ENCODE data around the gene BTNL3. TPM values are rescaled to one million over a fixed set of nuclear protein-coding genes. Genes with fewer than 3 reads are reported as not detected.

BTNL3 gene, protein sequence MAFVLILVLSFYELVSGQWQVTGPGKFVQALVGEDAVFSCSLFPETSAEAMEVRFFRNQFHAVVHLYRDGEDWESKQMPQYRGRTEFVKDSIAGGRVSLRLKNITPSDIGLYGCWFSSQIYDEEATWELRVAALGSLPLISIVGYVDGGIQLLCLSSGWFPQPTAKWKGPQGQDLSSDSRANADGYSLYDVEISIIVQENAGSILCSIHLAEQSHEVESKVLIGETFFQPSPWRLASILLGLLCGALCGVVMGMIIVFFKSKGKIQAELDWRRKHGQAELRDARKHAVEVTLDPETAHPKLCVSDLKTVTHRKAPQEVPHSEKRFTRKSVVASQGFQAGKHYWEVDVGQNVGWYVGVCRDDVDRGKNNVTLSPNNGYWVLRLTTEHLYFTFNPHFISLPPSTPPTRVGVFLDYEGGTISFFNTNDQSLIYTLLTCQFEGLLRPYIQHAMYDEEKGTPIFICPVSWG
- total RNA-seq, result not detected

- Mint-ChIP-seq H3K27ac (no peak within 1 kb of the TSS), H3K4me3 (no peak within 1 kb of the TSS), H3K36me3 (ENCODE audit: low read depth) (no peaks in the 10 kb centered on the region), H3K4me1 (no peaks in the 10 kb centered on the region), H3K9me3 (no peaks in the 10 kb centered on the region), H3K27me3 (peaks cover 22% of the 10 kb centered on the region)
- no peak for DNase-seq
- POLR2A ChIA-PET, result no interaction called here
- CTCF ChIA-PET, result no interaction called here
Observed at GRCh38 chr5:180988592-180988991, at the start of gene BTNL3. Gene BTNL3, plus strand, starts transcription at chr5:180988846. Its CDS starts 183 bp downstream, at chr5:180989029.

DNA sequence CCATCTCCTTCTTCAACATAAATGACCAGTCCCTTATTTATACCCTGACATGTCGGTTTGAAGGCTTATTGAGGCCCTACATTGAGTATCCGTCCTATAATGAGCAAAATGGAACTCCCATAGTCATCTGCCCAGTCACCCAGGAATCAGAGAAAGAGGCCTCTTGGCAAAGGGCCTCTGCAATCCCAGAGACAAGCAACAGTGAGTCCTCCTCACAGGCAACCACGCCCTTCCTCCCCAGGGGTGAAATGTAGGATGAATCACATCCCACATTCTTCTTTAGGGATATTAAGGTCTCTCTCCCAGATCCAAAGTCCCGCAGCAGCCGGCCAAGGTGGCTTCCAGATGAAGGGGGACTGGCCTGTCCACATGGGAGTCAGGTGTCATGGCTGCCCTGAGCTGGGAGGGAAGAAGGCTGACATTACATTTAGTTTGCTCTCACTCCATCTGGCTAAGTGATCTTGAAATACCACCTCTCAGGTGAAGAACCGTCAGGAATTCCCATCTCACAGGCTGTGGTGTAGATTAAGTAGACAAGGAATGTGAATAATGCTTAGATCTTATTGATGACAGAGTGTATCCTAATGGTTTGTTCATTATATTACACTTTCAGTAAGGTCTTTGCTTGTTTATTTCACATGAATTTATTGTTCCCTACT, 38.2 kb upstream of the BTNL3 start:
- no peak overlapping the region for H3K4me3 Mint-ChIP-seq
- H3K9me3 Mint-ChIP-seq, result no peaks in the 10 kb centered on the region
- peaks cover 6% of the 10 kb centered on the region for H3K27me3 Mint-ChIP-seq
- ChIA-PET POLR2A (no interaction called here), CTCF (no interaction called here)
- H3K4me1 Mint-ChIP-seq, result peaks cover 5% of the 10 kb centered on the region
- H3K27ac Mint-ChIP-seq, result no peak overlapping the region
- no peak for DNase-seq
- H3K36me3 Mint-ChIP-seq (ENCODE audit: low read depth), result no peaks in the 10 kb centered on the region

GRCh38 chr5:180959661-180960060, 29.0 kb upstream of the BTNL3 start:
- Mint-ChIP-seq H3K27ac (no peak overlapping the region), H3K4me1 (peaks cover 19% of the 10 kb centered on the region), H3K27me3 (peaks cover 5% of the 10 kb centered on the region), H3K4me3 (no peak overlapping the region), H3K36me3 (ENCODE audit: low read depth) (no peaks in the 10 kb centered on the region), H3K9me3 (no peaks in the 10 kb centered on the region)
- POLR2A ChIA-PET, result no interaction called here
- no peak for DNase-seq
- CTCF ChIA-PET, result no interaction called here

DNA sequence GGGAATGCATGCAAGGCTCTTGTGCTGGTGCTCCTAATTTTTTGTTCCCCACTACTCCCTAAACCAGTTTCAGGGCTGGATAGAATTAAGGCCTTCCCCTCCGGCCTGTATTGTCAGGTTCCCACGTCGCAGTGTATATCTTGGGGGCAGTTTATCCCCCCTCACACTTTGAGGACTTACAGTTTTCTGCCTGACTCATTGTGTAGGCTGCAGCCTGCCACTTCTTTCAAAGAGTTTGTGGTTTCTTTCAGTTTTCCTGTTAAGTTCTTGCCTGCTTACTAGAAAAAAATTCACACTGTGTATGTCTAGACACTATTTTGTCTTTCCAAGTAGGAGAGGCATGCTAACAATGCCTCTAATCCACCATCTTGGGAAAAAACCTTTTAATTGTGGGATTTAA, 28.4 kb upstream of the BTNL3 start:
- Mint-ChIP-seq H3K27me3 (peaks cover 5% of the 10 kb centered on the region), H3K4me3 (no peak overlapping the region), H3K27ac (no peak overlapping the region), H3K4me1 (peaks cover 17% of the 10 kb centered on the region), H3K36me3 (ENCODE audit: low read depth) (no peaks in the 10 kb centered on the region), H3K9me3 (no peaks in the 10 kb centered on the region)
- ChIA-PET CTCF (no interaction called here), POLR2A (no interaction called here)
- DNase-seq, result no peak

- Mint-ChIP-seq H3K9me3 (no peaks in the 10 kb centered on the region), H3K27ac (no peak overlapping the region), H3K36me3 (ENCODE audit: low read depth) (no peaks in the 10 kb centered on the region), H3K4me1 (no peaks in the 10 kb centered on the region), H3K4me3 (no peak overlapping the region), H3K27me3 (peaks cover 2% of the 10 kb centered on the region)
- ChIA-PET POLR2A (no interaction called here), CTCF (no interaction called here)
- no peak for DNase-seq
Observed at GRCh38 chr5:180969406-180969805, 19.2 kb upstream of the BTNL3 start.

DNA sequence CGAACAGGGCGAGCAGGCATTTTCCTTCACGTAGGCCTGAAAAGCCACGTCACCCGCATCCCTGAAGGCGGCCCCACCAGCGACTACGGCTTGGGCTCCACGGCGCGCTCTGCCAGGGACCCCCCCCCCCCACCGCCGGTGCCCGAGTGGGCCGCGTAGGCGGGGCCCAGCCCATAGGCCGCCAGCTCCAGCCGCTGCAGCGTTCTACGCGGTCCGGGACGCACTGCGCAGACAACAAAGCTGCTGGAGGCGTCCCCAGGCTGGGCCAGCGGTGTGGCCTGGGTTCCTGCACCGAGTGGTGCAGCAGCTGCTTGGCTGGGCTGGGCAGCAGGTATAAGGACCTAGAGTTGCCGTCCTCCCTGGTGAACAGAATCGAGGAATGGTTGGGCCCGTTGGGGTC, 18.3 kb upstream of the BTNL3 start:
- no peak overlapping the region for H3K27ac Mint-ChIP-seq
- H3K36me3 Mint-ChIP-seq (ENCODE audit: low read depth), result no peaks in the 10 kb centered on the region
- no peak for DNase-seq
- POLR2A ChIA-PET, result no interaction called here
- H3K9me3 Mint-ChIP-seq, result no peaks in the 10 kb centered on the region
- H3K27me3 Mint-ChIP-seq, result peaks cover 2% of the 10 kb centered on the region
- no peak overlapping the region for H3K4me3 Mint-ChIP-seq
- CTCF ChIA-PET, result no interaction called here
- H3K4me1 Mint-ChIP-seq, result no peaks in the 10 kb centered on the region

- ChIA-PET CTCF (no interaction called here), POLR2A (no interaction called here)
- no peak for DNase-seq
- Mint-ChIP-seq H3K27ac (no peak overlapping the region), H3K36me3 (ENCODE audit: low read depth) (no peaks in the 10 kb centered on the region), H3K9me3 (no peaks in the 10 kb centered on the region), H3K4me1 (no peaks in the 10 kb centered on the region), H3K27me3 (no peaks in the 10 kb centered on the region), H3K4me3 (no peak overlapping the region)
Observed at GRCh38 chr5:180970875-180971274, 17.8 kb upstream of the BTNL3 start.

DNA sequence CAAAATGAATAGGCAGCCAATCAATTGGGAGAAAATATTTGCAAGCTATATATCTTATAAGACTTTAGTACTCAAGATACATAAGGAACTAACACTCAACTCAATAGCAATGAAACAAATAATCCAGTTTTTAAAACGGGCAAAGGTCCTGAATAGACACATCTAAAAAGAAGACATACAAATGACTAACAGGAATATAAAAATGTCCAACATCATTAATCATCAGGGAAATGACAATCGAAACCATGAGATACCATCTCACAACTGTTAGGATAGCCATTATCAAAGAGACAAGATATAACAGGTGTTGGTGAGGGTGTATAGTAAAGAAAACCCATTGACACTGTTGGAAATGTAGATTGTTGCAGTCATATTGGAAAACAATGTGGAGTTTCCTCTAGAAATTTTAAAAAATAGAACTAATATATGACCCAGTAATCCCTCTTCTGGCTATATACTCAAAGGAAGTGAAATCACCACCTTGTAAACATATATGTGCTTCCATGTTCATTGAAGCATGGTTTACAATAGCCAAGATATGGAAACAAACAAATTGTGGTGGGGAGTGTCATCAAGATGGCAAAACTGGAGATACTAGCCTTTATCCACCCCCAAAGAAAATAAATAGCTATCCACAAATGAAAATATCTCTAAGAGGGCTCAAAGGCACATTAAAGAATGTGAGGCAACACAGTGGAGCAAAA, 13.9 kb upstream of the BTNL3 start:
- ChIA-PET POLR2A (no interaction called here), CTCF (no interaction called here)
- H3K9me3 Mint-ChIP-seq, result no peaks in the 10 kb centered on the region
- peaks cover 9% of the 10 kb centered on the region for H3K4me1 Mint-ChIP-seq
- H3K27ac Mint-ChIP-seq, result no peak overlapping the region
- no peak overlapping the region for H3K4me3 Mint-ChIP-seq
- no peak for DNase-seq
- no peaks in the 10 kb centered on the region for H3K36me3 Mint-ChIP-seq (ENCODE audit: low read depth)
- H3K27me3 Mint-ChIP-seq, result no peaks in the 10 kb centered on the region

DNA sequence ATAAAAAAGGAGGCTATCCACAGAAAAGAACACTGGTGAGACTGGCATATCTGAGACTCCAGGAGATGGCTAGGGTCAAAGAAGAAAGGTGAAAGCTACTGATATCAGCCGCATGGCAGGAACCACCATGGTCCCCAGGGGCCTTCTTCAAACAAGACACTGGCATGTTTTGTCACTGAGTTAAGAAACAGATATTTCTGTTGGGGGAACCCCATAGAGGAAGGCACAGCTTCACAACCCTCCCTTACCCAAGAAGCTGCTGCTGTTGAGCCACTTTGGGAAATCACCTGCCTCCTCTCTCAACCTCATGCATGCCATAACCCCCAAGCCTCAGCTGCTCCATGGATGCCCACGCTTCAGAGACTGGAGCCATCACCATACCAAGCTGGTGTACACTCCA, 13.3 kb upstream of the BTNL3 start:
- POLR2A ChIA-PET, result no interaction called here
- Mint-ChIP-seq H3K27me3 (no peaks in the 10 kb centered on the region), H3K27ac (no peak overlapping the region), H3K4me3 (no peak overlapping the region), H3K36me3 (ENCODE audit: low read depth) (no peaks in the 10 kb centered on the region), H3K9me3 (no peaks in the 10 kb centered on the region), H3K4me1 (peaks cover 9% of the 10 kb centered on the region)
- CTCF ChIA-PET, result no interaction called here
- no peak for DNase-seq

DNA sequence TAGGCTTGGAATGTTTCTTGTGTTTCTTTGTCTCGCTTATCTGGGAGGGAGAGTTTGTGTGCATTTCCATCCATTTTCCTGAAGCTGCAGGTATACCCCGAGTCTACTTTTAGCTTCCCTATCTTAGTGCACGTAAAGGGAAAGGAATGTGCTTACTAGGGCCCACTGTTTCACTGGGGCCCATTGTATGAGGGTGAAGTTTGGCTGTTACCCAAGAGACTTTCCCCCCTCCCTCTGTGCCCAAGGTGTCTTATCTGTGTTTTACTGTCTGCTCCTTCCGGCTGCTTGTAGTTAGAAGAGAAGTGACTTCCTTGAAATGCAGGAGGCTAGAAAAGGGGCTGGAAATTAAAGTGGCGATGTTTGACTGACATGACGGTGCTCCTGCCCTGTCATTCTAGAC, 12.1 kb upstream of the BTNL3 start:
- ChIA-PET POLR2A (no interaction called here), CTCF (no interaction called here)
- H3K27ac Mint-ChIP-seq, result peak overlapping the region; percentile 77
- H3K4me3 Mint-ChIP-seq, result no peak overlapping the region
- DNase-seq, result peak; percentile 11
- H3K27me3 Mint-ChIP-seq, result peaks cover 2% of the 10 kb centered on the region
- H3K36me3 Mint-ChIP-seq (ENCODE audit: low read depth), result no peaks in the 10 kb centered on the region
- peaks cover 9% of the 10 kb centered on the region for H3K4me1 Mint-ChIP-seq
- no peaks in the 10 kb centered on the region for H3K9me3 Mint-ChIP-seq

GRCh38 chr5:180977852-180978251, 10.8 kb upstream of the BTNL3 start:
- Mint-ChIP-seq H3K36me3 (ENCODE audit: low read depth) (no peaks in the 10 kb centered on the region), H3K27me3 (peaks cover 9% of the 10 kb centered on the region), H3K4me3 (no peak overlapping the region), H3K4me1 (peaks cover 9% of the 10 kb centered on the region), H3K27ac (no peak overlapping the region), H3K9me3 (no peaks in the 10 kb centered on the region)
- DNase-seq, result no peak
- CTCF ChIA-PET, result no interaction called here
- POLR2A ChIA-PET, result no interaction called here

DNA sequence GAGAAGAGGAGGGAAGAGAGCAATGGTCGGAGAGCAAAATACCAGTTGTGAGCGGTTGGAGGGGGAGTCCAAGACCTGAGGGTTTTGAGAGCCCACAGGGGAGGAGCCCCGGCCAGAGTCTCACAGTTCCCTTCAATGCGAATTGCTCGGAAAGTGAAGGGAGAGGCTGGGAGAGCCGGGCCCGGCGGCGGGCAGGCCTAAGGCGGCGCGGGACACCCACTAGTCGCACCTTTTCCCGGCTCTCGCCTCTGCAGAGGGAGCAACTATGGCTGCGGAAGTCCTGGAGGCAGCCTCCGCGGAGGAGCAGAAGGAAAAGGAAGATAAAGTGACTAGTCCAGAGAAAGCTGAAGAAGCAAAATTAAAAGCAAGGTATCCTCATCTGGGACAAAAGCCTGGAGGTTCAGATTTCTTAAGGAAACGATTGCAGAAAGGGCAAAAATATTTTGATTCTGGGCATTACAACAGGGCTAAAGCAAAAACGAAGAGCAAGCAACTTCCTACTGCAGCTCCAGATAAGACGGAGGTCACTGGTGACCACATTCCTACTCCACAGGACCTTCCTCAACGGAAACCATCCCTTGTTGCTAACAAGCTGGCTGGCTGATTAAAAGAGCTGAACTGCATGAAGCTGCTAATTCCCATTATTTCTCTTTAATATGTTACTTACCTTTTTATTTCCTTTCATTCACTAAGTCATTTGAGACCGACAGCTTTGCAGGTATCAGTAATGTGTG, 6.5 kb upstream of the BTNL3 start:
- Mint-ChIP-seq H3K27ac (no peak overlapping the region), H3K9me3 (no peaks in the 10 kb centered on the region), H3K27me3 (peaks cover 32% of the 10 kb centered on the region), H3K4me1 (no peaks in the 10 kb centered on the region), H3K36me3 (ENCODE audit: low read depth) (no peaks in the 10 kb centered on the region), H3K4me3 (no peak overlapping the region)
- DNase-seq, result no peak
- POLR2A ChIA-PET, result no interaction called here
- CTCF ChIA-PET, result no interaction called here

- H3K9me3 Mint-ChIP-seq, result no peaks in the 10 kb centered on the region
- no peak overlapping the region for H3K4me3 Mint-ChIP-seq
- DNase-seq, result no peak
- no peak overlapping the region for H3K27ac Mint-ChIP-seq
- POLR2A ChIA-PET, result no interaction called here
- no peaks in the 10 kb centered on the region for H3K4me1 Mint-ChIP-seq
- CTCF ChIA-PET, result no interaction called here
- peaks cover 25% of the 10 kb centered on the region for H3K27me3 Mint-ChIP-seq
- no peaks in the 10 kb centered on the region for H3K36me3 Mint-ChIP-seq (ENCODE audit: low read depth)
Observed at GRCh38 chr5:180988016-180988415, 630 bp upstream of the BTNL3 start.

Measured in activated CD4-positive, alpha-beta T cell treated with anti-CD3 and anti-CD28 coated beads, Interleukin-2, amount 10 ng/mL, durations not matched to agents 7 days and 5 days (primary cell).